IPS-18c (cell line): ENCODE data around the gene UMODL1.

ENCODE experiments used
- H3K4me3 ChIP-seq: 2 replicates; pipeline ENCODE4 v1.7.0; 2013; ENCODE audit warnings: low read depth, mild to moderate bottlenecking, low read length, moderate library complexity; ENCODE audit not compliant: insufficient read depth
- H3K9me3 ChIP-seq: one replicate; pipeline ENCODE4 v1.6.1; 2013; ENCODE audit warnings: mild to moderate bottlenecking, low read length, moderate library complexity; ENCODE audit not compliant: control insufficient read depth, insufficient read depth

Gene UMODL1, protein sequence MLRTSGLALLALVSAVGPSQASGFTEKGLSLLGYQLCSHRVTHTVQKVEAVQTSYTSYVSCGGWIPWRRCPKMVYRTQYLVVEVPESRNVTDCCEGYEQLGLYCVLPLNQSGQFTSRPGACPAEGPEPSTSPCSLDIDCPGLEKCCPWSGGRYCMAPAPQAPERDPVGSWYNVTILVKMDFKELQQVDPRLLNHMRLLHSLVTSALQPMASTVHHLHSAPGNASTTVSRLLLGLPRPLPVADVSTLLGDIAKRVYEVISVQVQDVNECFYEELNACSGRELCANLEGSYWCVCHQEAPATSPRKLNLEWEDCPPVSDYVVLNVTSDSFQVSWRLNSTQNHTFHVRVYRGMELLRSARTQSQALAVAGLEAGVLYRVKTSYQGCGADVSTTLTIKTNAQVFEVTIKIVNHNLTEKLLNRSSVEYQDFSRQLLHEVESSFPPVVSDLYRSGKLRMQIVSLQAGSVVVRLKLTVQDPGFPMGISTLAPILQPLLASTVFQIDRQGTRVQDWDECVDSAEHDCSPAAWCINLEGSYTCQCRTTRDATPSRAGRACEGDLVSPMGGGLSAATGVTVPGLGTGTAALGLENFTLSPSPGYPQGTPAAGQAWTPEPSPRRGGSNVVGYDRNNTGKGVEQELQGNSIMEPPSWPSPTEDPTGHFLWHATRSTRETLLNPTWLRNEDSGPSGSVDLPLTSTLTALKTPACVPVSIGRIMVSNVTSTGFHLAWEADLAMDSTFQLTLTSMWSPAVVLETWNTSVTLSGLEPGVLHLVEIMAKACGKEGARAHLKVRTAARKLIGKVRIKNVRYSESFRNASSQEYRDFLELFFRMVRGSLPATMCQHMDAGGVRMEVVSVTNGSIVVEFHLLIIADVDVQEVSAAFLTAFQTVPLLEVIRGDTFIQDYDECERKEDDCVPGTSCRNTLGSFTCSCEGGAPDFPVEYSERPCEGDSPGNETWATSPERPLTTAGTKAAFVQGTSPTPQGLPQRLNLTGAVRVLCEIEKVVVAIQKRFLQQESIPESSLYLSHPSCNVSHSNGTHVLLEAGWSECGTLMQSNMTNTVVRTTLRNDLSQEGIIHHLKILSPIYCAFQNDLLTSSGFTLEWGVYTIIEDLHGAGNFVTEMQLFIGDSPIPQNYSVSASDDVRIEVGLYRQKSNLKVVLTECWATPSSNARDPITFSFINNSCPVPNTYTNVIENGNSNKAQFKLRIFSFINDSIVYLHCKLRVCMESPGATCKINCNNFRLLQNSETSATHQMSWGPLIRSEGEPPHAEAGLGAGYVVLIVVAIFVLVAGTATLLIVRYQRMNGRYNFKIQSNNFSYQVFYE

DNA sequence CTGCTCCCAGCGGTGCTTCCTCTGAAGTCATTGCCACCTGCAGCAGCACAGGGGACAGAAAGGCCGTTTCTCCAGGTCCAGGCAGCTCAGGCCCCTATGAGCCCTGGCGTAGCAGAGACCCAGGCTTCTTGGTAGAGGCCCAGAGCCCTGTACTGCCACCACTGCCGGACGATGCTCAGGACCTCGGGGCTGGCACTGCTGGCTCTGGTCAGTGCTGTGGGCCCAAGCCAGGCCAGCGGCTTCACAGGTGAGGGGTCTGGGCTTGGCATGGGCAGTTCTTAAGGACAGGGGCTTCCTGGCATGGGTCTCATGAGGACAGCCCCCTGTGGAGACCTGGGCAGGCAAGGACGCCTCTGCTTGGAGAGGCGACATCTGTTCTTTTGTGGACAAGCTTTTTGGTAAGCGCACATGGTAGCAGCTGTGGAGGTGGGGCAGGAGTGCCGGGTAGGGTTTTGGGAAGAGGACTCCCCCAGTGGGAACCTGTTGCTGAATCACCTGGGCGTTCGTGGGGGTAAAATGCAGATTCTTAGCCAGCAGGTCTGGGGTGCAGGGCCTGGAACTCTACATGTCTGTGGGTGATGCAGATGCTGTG, at the start of gene UMODL1:
Gene UMODL1, plus strand, starts transcription at position 172 of the 592 bp plus-strand sequence. Its CDS starts 0 bp downstream, at position 172.
- Histone ChIP-seq H3K4me3 (no peak within 1 kb of the TSS), H3K9me3 (no peaks in the 10 kb centered on the region)

DNA sequence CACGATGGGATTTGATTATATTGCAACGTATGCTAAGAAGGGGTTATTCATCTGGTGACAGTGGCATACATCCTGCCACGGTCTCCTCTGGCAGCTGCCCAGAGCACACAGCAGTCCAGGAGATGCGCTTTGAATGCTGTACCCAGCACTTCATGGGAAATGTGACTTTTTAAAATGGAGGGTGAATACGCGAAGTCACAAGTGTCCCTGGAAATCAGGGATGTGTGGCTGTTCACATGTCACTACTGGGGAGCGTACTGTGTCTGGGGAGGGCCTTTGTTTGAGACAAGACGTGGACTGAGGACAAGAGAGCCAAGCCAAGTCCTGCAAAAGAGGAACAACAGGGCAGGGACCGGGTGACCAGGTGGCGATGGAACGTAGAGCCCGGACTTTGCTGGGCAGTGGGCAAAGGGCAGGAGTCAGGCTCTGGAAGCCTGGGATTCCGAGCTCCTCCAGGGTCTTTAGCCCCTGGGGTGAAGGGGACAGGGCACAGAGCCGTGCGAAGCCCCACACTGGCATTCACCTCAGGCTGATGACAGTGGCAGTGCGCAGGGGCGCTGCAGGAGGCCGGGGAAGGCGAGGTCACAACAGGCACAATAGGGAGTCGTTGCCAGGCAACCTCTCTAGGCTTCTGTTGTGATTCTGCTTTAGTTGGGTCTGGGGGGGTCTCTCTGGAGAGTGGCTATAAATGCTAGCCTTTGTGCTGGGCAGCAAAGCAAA, 49.6 kb upstream of the UMODL1 start:
- no peak overlapping the region for H3K4me3 ChIP-seq

DNA sequence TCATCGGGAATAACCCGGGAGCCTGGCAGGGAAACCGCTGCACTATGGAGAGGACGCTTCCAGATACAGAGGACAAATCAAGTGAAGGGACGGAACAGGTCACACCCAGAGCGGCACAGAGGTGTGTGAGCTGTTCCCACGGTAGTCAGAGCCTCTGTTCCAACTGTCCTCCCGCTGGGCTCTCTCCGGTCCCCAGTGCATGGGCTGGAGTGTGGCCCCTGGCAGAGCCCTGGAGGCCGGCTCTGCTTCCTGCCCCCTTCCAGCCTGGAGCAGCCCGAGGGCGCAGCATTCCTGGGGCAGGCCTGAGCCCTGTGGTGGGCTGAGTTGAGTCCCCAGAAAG, 49.1 kb upstream of the UMODL1 start:
- no peak overlapping the region for H3K4me3 ChIP-seq
- no peaks in the 10 kb centered on the region for H3K9me3 ChIP-seq

More for the DNA sequence above, 49.6 kb upstream of the UMODL1 start:
- no peaks in the 10 kb centered on the region for H3K9me3 ChIP-seq

DNA sequence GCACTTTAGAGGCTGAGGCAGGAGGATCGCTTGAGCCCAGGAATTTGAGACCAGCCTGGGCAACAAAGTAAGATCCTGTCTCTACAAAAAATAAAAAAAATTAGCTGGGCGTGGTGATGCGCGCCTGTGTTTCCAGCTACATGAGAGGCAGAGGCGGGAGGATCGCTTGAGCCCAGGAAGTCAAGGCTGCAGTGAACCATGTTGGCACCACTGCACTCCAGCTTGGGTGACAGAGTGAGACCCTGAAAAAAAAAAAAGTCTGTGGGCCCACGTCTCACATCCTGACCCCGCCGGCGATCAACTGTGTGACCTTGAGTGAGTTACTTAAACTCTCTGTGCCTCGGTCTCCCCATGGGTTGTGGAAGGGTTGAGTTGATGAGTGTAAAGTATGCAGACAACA, 48.2 kb upstream of the UMODL1 start:
- no peak overlapping the region for H3K4me3 ChIP-seq
- no peaks in the 10 kb centered on the region for H3K9me3 ChIP-seq

DNA sequence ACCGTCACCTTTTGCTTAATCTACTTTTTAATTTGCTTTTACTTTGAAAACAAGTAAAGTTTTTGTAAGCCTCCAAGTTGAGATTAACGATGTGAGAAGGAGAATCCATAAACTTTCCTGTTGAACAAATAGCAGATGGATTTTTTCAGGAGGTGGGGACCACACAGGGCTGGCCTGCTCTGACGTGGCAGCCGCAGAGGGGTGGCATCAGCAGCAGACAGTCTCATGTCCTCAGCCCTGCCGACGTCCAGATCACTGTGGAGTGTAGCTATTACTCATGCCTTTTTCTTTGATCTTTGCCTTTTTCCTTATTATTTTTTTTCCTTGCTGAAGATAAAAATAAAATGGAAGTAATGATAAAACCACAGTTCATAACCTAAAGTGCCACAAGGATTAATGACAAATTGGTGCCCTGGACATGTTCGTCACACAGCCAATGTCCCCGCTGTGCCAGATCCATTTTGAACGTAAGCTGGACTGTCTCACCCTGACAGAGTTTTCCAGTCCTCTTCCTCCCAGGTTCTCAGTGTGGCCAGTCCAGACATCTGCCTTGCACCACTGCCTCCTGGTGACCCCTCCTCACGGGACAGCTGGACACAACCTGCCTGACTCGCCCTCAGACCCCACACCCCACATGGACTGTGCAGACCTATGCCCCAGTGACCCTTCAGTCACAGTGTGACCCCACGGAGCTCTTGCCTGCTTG, 45.6 kb upstream of the UMODL1 start:
- no peak overlapping the region for H3K4me3 ChIP-seq
- no peaks in the 10 kb centered on the region for H3K9me3 ChIP-seq

DNA sequence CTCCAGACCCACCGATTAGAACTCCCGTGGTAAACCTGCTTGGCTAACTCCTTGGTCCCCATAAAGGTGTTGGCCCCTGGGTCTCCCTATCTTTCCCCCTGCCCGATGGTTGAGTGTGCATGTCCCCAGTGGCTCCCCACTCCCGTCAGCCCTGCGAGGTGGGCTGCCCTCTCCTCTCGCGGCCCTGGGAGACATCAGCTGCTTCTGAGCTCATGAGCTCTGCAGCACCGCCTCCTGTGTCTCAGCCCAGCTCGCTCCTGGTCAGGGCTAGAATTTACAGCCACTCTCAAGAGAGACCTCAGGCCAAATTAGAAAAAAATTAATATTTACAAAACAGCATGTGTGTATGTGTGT, 45.1 kb upstream of the UMODL1 start:
- Histone ChIP-seq H3K4me3 (no peak overlapping the region), H3K9me3 (no peaks in the 10 kb centered on the region)

DNA sequence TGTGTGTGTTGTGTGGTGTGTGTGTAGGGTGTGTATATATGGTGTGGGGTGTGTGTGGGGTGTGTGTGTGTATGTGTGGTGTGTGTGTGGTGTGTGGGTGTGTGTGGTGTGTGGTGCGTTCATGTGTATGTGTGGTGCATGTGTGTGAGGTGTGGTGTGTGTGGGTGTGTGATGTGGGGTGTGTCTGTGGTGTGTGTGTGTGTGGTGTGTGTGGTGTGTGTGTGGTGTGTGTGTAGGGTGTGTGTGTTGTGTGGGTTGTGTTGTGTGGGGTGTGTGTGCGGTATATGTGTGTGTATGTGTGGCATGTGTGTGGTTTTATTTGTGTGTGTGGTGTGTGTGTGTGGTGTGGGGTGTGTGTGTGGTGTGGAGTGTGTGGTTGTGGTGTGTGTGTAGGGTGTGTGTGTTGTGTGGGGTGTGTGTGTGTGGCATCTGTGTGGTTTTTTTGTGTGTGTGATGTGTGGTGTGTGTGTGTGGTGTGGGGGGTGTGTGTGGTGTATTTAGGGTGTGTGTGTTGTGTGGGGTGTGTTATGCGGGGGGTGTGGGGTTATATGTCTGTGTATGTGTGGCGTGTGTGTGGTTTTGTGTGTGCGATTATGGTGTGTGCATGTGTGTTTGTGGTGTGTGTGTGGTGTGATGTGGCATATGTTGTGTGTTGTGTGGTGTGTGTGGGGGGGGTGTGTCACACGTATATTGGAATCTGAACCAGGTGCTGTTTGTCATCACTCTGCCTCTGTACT, 43.9 kb upstream of the UMODL1 start:
- Histone ChIP-seq H3K4me3 (no peak overlapping the region), H3K9me3 (no peaks in the 10 kb centered on the region)

DNA sequence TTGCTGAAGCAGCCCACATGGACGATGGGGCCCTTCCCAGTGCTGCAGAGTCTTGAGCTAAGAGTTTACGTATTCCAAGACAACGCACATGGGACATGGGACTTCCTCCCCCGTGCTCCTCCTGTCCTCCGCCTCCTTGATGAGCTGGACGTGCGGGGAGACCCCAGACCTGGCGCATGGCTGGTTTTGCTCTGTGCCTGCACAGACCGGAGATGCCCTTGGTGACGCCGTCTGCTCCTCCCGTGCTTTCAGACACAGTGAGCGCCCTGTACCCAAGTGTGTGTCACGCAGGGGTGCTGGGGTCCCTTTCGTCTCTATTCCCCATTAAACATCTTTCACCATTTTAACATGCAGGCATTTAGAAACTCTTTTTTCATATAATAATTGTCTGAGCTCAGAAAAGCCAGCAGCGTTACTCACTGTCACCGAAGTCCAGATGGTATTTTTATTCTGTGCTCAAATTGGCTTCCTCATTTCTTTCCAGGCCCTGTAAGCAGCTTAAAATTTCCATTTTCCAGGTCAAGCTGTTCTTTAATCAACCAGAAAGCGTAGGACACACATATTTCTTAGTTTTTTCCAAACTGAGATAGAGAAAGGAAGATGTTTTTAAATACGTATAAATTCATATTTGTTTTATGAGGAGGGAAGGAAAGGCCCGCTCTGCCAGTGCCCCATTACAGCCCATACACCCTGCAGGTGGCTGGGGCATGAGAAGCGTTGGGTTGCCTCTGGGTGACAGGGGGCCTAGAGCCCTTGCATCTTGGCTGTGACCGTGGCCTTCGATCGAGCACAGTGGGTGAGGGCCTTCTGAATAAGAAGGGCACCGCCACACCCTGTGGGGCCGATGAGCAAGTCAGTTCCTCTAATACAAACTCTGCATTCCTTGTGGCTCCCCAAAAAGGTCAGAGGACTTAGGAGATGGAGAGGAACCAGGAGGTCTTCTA, 43.0 kb upstream of the UMODL1 start:
- no peak overlapping the region for H3K4me3 ChIP-seq

DNA sequence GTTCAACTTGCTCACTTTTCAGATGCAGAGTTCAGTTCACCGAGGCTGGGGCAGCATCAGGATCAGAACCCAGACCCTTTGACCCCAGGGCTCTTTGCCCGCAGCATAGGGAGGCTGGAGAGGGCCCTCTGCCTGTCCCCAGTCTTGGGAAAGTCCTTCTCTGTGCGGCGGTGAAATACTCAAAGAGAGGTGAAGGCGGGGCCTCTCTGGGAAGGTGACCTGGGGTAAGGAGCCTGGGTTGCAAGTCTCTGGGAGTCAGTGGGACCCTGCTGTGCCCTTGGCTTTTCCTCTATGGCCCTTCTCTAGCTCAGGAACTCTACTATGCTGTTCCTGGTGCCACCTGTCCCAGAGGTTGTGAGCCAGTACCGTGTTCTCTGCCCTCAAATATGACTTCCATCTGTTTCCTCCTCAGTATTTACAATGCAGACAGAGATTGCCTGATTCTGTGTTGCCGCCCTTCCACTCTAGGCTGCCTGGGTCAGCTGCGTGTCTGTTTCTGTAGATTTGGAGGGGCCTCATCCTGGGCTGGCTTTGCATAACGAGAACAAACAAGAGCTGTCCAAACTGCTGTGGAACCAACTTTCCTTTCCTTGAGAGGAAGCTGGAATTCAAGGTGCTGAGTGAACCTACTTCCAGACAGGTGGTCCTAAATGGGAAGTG, 42.2 kb upstream of the UMODL1 start:
- H3K9me3 ChIP-seq, result no peaks in the 10 kb centered on the region
- H3K4me3 ChIP-seq, result no peak overlapping the region

More for the DNA sequence above, 43.0 kb upstream of the UMODL1 start:
- H3K9me3 ChIP-seq, result no peaks in the 10 kb centered on the region

DNA sequence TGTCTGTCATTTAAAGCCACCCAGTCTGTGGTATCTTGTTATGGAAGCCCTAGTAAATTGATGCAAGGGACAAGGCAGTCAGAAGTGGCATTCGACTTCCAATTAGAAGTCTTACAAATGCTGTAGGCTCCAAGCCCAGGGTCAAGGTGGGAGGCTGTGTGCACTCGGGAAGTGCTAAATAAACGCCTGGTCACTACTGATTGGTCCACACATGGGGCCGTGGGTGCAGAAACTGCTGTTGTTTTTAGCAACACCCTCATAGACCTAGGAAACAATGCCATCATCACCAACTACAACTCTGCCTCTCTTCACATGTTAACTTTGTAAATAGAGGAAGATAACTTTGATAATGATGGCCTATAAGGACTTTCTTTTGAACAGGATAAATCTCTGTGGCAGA, 40.8 kb upstream of the UMODL1 start:
- Histone ChIP-seq H3K9me3 (no peaks in the 10 kb centered on the region), H3K4me3 (no peak overlapping the region)

DNA sequence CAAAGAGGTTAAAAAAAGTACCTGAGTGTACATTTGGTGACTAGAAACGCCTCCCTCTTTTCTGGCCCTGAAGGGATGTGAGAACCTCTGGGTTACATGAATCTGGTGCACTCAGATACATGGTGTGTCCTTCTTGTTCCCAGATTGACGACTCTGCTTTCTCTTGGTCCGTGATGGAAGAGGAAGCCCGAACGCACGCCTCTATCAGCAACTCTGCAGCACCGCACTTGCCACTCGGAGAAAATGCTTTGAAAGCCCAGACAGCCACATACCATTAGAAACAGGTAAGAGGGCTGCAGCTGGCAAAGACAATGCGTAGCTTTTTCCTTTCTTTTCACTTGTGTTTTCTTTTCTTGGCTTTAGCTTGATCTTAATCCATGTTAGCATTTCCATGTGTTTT, 39.9 kb upstream of the UMODL1 start:
- Histone ChIP-seq H3K4me3 (no peak overlapping the region), H3K9me3 (no peaks in the 10 kb centered on the region)

DNA sequence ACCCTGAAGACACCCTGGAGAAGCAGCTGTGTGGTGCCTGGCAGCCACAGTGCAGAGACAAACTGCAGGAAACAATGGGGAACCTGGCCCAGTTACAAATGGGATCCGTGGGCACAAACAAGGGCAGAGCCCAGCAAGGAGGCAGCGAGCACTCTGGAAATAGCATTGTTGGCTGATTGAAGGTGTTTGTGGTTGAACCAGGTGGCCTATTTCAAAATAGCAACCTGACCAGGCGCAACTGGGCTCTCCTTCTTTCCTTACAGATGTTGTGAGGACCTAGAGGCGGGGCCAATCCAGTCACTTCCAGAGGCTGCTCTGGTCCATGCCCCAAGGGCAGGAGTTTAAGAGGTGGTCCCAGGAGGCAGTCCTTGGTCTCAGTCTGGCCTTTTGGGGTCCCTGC, 39.3 kb upstream of the UMODL1 start:
- Histone ChIP-seq H3K9me3 (no peaks in the 10 kb centered on the region), H3K4me3 (no peak overlapping the region)

DNA sequence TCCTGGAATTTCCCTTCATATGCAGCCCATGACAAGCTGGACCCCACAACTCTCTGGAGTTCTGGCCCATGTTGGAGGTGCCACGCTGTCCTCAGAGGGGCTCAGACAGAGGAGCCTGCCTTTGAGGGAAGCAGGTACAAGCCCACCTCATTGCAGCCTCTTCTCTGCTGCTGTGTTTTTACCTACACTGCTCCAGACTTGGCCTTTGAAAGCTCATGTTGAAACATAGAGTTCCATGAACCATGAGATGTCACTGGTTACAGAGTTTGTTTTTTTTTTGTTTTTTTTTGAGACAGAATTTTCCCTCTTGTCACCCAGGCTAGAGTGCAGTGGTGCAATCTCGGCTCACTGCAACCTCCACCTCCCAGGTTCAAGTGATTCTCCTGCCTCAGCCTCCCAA, 38.9 kb upstream of the UMODL1 start:
- H3K4me3 ChIP-seq, result no peak overlapping the region
- no peaks in the 10 kb centered on the region for H3K9me3 ChIP-seq

DNA sequence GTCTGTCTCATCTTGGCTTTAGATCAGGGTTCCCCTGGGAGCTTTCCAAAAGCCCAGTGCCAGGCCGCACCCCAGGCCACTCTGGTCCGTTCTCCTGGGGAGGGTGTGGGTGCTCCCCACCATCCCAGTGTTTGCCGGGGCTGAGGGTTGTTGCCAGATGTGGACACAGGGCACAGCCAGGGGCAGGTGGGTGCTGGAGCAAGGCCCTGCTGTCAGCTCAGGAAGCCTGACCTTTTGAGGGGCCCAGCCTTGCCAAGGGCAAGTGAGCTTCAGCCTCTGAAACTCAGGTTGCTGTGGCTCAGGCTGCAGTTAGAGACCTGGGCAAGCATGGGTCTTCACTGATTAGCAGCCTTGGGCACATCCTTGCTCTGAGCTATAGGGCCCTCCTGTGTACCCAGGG, 38.1 kb upstream of the UMODL1 start:
- H3K4me3 ChIP-seq, result no peak overlapping the region
- H3K9me3 ChIP-seq, result no peaks in the 10 kb centered on the region
